Hematopoietic multipotent progenitor cell treated with erythropoietin and hydrocortisone succinate and interleukin-3 and kit ligand, for 17 days (in vitro differentiated cells): Measurements from ENCODE around the gene BLVRB.
"Not testable (repeated sequence)": the region's sequence is repeated elsewhere in the genome, so short reads cannot be mapped to it uniquely, and the experiment has no call there.

Experiments
- DNase-seq: peaks from one replicate; pipeline ENCODE4 v3.0.0-alpha.2; 2015; ENCODE audit warnings: low spot score

The BLVRB gene

DNA sequence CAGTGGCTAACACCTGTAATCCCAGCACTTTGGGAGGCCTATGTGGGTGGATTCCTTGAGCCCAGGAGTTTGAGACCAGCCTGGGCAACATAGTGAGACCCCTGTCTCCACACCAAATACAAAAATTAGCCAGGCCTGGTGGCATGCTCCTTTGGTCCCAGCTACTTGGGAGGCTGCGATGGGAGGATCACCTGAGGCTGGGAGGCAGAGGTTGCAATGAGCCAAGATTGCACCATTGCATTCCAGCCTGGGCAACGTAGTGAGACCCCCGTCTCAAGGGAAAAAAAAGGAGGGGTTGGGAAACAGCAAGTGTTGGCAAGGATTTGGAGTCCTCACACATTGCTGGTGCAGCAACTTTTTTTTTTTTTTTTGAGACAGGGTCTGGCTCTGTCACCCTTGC lies 20.5 kb upstream of the BLVRB start:
- no peak for DNase-seq

GRCh38 chr19:40475878-40476644 lies 10.5 kb upstream of the BLVRB start:
- peak; percentile 52 for DNase-seq

GRCh38 chr19:40474737-40475136 lies 9.2 kb upstream of the BLVRB start:
- no peak for DNase-seq

GRCh38 chr19:40472516-40472915 lies 7.0 kb upstream of the BLVRB start:
- no peak for DNase-seq

DNA sequence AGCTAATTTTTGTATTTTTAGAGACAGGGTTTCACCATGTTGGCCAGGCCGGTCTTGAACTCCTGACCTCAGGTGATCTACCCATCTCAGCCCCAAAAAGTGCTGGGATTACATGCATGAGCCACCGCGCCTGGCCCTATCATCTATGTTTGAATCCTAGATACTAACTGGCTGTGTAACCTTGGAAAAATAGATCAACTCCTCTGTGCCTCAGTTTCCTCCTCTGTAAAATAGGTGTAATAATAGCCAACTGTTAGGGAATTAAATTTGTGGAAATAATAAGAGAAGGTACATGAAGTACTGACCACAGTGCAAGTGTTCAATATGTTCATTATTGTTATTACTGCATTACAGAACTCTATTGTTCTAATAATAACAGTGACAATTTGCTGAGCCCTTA lies 5.6 kb upstream of the BLVRB start:
- DNase-seq = no peak

DNA sequence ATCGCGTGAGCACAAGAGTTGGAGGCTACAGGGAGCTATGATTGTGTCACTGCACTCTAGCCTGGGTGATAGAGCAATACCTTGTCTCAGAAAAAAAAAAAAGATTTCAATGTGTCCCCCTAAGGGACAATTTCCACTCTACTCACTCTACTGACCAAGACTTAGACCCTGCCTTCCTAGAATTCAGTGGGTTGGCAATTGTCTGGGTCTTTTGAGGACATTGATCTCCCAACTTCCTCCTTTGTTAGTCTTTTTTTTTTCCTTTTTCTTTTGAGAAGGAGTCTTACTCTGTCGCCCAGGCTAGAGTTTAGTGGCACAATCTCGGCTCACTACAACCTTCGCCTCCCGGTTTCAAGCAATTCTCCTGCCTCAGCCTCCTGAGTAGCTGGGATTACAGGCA lies 3.5 kb upstream of the BLVRB start:
- no peak for DNase-seq

- DNase-seq = no peak
These were observed 1.6 kb upstream of the BLVRB start, which contains the start of gene SPTBN4 for GRCh38 chr19:40466985-40467734. SPTBN4 (plus strand) TSS chr19:40467001; CDS start chr19:40472622, 5,621 bp downstream.

GRCh38 chr19:40466219-40466984 lies 857 bp upstream of the BLVRB start:
- DNase-seq = no peak

DNA sequence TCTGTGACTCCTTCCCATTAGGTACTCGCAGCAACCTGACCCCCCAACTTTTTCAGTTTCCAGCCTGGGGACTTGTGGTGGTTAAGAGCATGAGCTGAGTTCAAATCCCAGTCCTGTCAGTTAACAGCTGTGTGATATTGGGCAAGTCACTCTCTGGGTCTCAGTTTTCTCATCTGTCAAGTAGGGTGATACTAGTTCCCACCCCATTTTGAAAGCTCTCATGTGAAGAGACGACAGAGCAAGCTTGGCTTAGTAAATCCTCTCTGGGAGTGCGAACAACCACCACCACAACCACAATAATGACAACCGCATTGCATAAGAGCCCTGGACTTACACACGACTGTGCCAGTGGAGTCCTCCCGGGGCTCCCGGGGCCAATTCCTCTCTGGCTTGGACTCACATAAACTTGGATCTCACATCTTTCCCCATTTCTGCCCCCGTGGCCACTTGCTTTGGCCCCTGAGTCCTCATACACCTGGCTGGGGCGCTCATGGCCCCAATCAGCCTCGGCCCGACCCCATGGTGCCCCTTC lies 454 bp downstream of the BLVRB start:
- DNase-seq = no peak

- DNase-seq = peak; percentile 97
These were observed 1.2 kb downstream of the BLVRB start for GRCh38 chr19:40464059-40465024.

DNA sequence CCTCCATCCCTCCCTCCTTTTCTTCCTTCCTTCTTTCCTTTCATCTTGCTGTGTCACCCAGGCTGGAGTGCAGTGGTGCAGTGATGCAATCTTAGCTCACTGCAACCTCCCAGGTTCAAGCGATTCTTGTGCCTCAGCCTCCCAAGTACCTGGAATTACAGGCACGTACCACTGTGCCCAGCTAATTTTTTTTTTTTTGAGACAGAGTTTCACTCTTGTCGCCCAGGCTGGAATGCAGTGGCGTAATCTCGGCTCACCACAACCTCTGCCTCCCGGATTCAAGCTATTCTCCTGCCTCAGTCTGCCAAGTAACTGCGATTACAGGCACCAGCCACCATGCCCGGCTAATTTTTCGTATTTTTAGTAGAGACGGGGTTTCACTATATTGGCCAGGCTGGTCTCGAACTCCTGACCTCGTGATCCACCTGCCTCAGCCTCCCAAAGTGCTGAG lies 1.9 kb downstream of the BLVRB start:
- DNase-seq = peak; percentile 86

DNA sequence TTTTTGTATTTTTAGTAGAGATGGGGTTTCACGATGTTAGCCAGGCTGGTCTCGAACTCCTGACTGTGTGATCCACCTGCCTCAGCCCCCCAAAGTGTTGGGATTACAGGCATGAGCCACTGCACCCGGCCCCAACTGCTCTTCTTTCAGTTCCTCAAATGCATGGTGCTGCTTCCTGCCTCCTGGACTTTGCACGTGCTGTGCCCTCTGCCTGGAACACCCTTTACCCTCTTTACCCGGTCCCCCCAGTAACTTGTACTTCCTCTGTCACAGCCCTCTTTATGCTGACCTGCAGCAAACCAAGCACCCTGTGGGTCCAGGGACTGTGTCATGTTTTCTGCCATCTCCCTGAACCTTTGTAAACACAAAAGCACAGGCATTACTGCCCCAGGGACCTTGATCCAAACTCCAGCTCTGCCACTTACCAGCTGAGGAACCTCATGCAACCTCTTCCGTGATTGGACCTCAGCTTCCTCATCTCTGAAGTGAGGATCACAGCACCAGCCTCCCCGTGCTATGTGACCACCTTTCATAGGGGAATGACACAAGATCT lies 3.8 kb downstream of the BLVRB start:
- no peak for DNase-seq

- no peak for DNase-seq
These were observed 5.4 kb downstream of the BLVRB start for GRCh38 chr19:40460185-40460584.

DNA sequence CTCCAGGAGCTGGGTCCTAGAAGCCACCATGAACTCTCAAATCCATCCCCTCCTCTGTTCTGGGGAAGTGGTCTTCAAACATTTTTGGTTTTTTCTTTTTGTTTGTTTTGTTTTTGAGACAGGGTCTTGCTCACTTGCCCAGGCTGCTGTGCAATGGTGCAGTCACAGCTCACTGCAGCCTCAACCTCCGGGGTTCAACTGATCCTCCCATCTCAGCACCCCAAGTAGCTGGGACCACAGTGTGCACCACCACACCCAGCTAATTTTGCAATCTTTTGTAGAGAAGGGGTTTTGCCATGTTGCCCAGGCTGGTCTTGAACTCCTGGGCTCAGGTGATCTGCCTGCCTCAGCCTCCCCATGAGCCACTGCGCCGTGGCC lies 7.0 kb downstream of the BLVRB start:
- no peak for DNase-seq

- no peak for DNase-seq
These were observed 7.5 kb downstream of the BLVRB start for GRCh38 chr19:40457953-40458596.

- DNase-seq = no peak
These were observed 8.5 kb downstream of the BLVRB start for GRCh38 chr19:40457048-40457447.

- not testable (repeated sequence) for DNase-seq
These were observed 11.6 kb downstream of the BLVRB start for GRCh38 chr19:40453943-40454342.

GRCh38 chr19:40453151-40453735 lies 12.3 kb downstream of the BLVRB start:
- DNase-seq = no peak

DNA sequence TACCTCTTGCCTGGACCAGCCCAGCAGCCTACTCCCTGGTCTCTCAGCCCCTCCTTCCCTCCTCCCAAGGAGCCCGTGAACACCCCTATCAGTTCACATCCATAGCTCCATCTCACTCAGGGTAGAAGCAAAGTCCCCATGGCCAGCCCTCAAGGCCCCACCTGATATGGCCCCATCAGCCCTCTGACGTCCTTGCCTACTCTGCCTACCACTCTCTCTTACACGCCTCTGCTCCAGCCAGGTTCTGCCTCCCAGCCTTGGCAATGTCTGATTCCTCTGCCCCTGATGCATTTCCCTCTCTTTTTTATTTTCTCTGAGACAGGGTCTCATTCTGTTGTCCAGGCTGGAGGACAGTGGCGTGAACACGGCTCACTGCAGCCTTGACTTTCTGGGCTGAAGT lies 13.5 kb downstream of the BLVRB start:
- DNase-seq = no peak

GRCh38 chr19:40450664-40451063 lies 14.9 kb downstream of the BLVRB start:
- no peak for DNase-seq
